Fibroblast of the conjunctiva (primary cell): ENCODE data around the gene PPDPF.

Experiments used
- DNase-seq: peaks from one replicate; pipeline ENCODE4 v3.0.0-alpha.2; 2010; ENCODE audit warnings: low read depth

The PPDPF gene

GRCh38 chr20:63487781-63488241 is 32.8 kb upstream of the PPDPF start:
- no peak for DNase-seq

- no peak for DNase-seq
Observed at GRCh38 chr20:63488315-63489251, 32.0 kb upstream of the PPDPF start.

- no peak for DNase-seq
Observed at GRCh38 chr20:63490416-63490815, 30.1 kb upstream of the PPDPF start.

GRCh38 chr20:63491078-63491477 is 29.5 kb upstream of the PPDPF start:
- DNase-seq, result no peak

- no peak for DNase-seq
Observed at GRCh38 chr20:63491635-63492230, 28.8 kb upstream of the PPDPF start.

- no peak for DNase-seq
Observed at GRCh38 chr20:63492518-63492917, 28.0 kb upstream of the PPDPF start.

GRCh38 chr20:63492982-63493381 is 27.6 kb upstream of the PPDPF start:
- DNase-seq, result no peak

- DNase-seq, result no peak
Observed at GRCh38 chr20:63493563-63494020, 27.0 kb upstream of the PPDPF start.

- DNase-seq, result no peak
Observed at GRCh38 chr20:63494084-63494419, 26.5 kb upstream of the PPDPF start.

- DNase-seq, result no peak
Observed at GRCh38 chr20:63494420-63495166, 26.0 kb upstream of the PPDPF start.

- DNase-seq, result no peak
Observed at GRCh38 chr20:63495167-63495720, 25.3 kb upstream of the PPDPF start.

- DNase-seq, result no peak
Observed at GRCh38 chr20:63495741-63496595, 24.6 kb upstream of the PPDPF start.

- DNase-seq, result no peak
Observed at GRCh38 chr20:63496596-63497120, 23.9 kb upstream of the PPDPF start.

- DNase-seq, result no peak
Observed at GRCh38 chr20:63497138-63497945, 23.2 kb upstream of the PPDPF start.

- DNase-seq, result no peak
Observed at GRCh38 chr20:63497946-63498935, 22.3 kb upstream of the PPDPF start.

- no peak for DNase-seq
Observed at GRCh38 chr20:63498960-63499337, 21.6 kb upstream of the PPDPF start, which contains the start of gene EEF1A2. Gene EEF1A2, minus strand, starts transcription at chr20:63499083. Its CDS starts 1,320 bp downstream, at chr20:63497763.

- no peak for DNase-seq
Observed at GRCh38 chr20:63499338-63499969, 21.1 kb upstream of the PPDPF start.

GRCh38 chr20:63500151-63500901 is 20.2 kb upstream of the PPDPF start:
- no peak for DNase-seq
